IMR-90 (cell line): ENCODE measurements around the gene LCN10. TPM values are rescaled to one million over a fixed set of nuclear protein-coding genes. Genes with fewer than 3 reads are reported as not detected.
"Not testable (repeated sequence)": the region's sequence is repeated elsewhere in the genome, so short reads cannot be mapped to it uniquely, and the experiment has no call there.

Source experiments
- ATAC-seq: fragments of 200-7000 bp; cut with Tn5 transposase; 2 replicates; pipeline ENCODE4 v1.9.1; 2020; ENCODE audit warnings: low read depth, mild to moderate bottlenecking, moderate library complexity
- BruUV-seq: library from RNA; stranded (reverse); fragments of 400-500 nt; replicated peaks from 2 replicates; lab custom pipeline; 2021; lab: Mats Ljungman, UMichigan
- CTCF ChIA-PET: fragments of 300-600 bp; formaldehyde crosslinking; extraction: SDS; loops from one replicate; lab custom pipeline; 2021; ENCODE audit warnings: antibody characterized with exemption; lab: Yijun Ruan, JAX
- POLR2A ChIA-PET: fragments of 300-600 bp; sonication (Branson Sonifier 250); formaldehyde crosslinking; loops from one replicate; lab custom pipeline; 2022; ENCODE audit warnings: antibody characterized with exemption; ENCODE audit not compliant: unreplicated experiment; lab: Charles Lee
- DNase-seq: peaks from one replicate; pipeline ENCODE4 v3.0.0; 2013
- H2AFZ ChIP-seq: replicated peaks from 2 replicates; pipeline ENCODE3; 2013; ENCODE audit warnings: low read length, mild to moderate bottlenecking; ENCODE audit not compliant: poor library complexity
- H2AK5ac ChIP-seq: 2 replicates; pipeline ENCODE4 v1.6.1; 2013; ENCODE audit warnings: low read depth, low read length, inconsistent platforms
- H2AK9ac ChIP-seq: replicated peaks from 2 replicates; pipeline ENCODE3; 2013; ENCODE audit warnings: mild to moderate bottlenecking, low read depth, low read length, moderate library complexity; ENCODE audit not compliant: poor library complexity
- H2BK120ac ChIP-seq: 2 replicates; pipeline ENCODE4 v1.6.1; 2013; ENCODE audit warnings: low read depth, low read length, inconsistent platforms
- H2BK15ac ChIP-seq: 3 replicates; pipeline ENCODE4 v1.6.1; 2013; ENCODE audit warnings: low read depth, low read length, inconsistent platforms
- H2BK20ac ChIP-seq: 2 replicates; pipeline ENCODE4 v1.6.1; 2013; ENCODE audit warnings: low read depth, mild to moderate bottlenecking, inconsistent platforms, low read length, moderate library complexity
- H2BK5ac ChIP-seq: 2 replicates; pipeline ENCODE4 v1.6.1; 2013; ENCODE audit warnings: mild to moderate bottlenecking, low read depth, low read length, inconsistent platforms; ENCODE audit not compliant: poor library complexity, severe bottlenecking
- H3K14ac ChIP-seq: replicated peaks from 2 replicates; pipeline ENCODE4 v1.6.1; 2013; ENCODE audit warnings: low read depth, low read length, inconsistent platforms
- H3K18ac ChIP-seq: 2 replicates; pipeline ENCODE4 v1.6.1; 2013; ENCODE audit warnings: low read depth, low read length, control low read depth
- H3K23ac ChIP-seq: 2 replicates; pipeline ENCODE4 v1.6.1; 2013; ENCODE audit warnings: low read depth, low read length, inconsistent platforms
- H3K27ac ChIP-seq: 2 replicates; pipeline ENCODE4 v1.5.1; 2013; ENCODE audit warnings: mild to moderate bottlenecking, control low read depth, low read length; ENCODE audit not compliant: insufficient read depth
- H3K27me3 ChIP-seq: 2 replicates; pipeline ENCODE4 v1.6.1; 2013; ENCODE audit warnings: low read length; ENCODE audit not compliant: control insufficient read depth, insufficient read depth
- H3K36me3 ChIP-seq: 2 replicates; pipeline ENCODE4 v1.6.1; 2013; ENCODE audit warnings: low read length, mixed read lengths; ENCODE audit not compliant: control insufficient read depth, insufficient read depth
- H3K4ac ChIP-seq: 2 replicates; pipeline ENCODE4 v1.6.1; 2013; ENCODE audit warnings: low read depth, low read length, inconsistent platforms
- H3K4me1 ChIP-seq: 2 replicates; pipeline ENCODE4 v1.6.1; 2013; ENCODE audit warnings: low read length, mixed read lengths; ENCODE audit not compliant: control insufficient read depth, insufficient read depth
- H3K4me2 ChIP-seq: 2 replicates; pipeline ENCODE4 v1.6.1; 2013; ENCODE audit warnings: low read depth, mild to moderate bottlenecking, control low read depth, low read length, moderate library complexity
- H3K4me3 ChIP-seq: 2 replicates; pipeline ENCODE4 v1.5.1; 2013; ENCODE audit warnings: low read depth, mild to moderate bottlenecking, control low read depth, low read length, moderate library complexity; ENCODE audit not compliant: insufficient read depth
- H3K56ac ChIP-seq: 2 replicates; pipeline ENCODE4 v1.6.1; 2013; ENCODE audit warnings: low read length, inconsistent platforms; ENCODE audit not compliant: insufficient read depth; ENCODE audit errors: extremely low read depth
- H3K79me1 ChIP-seq, 2 experiments: 2 replicates each; pipeline ENCODE4 v1.6.1; 2013; ENCODE audit warnings: low read length in 2 of 2, inconsistent platforms in 1 of 2, low read depth in 1 of 2
- H3K9ac ChIP-seq: 2 replicates; pipeline ENCODE4 v1.6.1; 2013; ENCODE audit warnings: low read depth, low read length, control low read depth
- H3K9me1 ChIP-seq: 2 replicates; pipeline ENCODE4 v1.6.1; 2013; ENCODE audit warnings: low read length, inconsistent platforms; ENCODE audit not compliant: insufficient read depth
- H3K9me3 ChIP-seq: 2 replicates; pipeline ENCODE4 v1.6.1; 2013; ENCODE audit warnings: low read length; ENCODE audit not compliant: control insufficient read depth, insufficient read depth
- H4K20me1 ChIP-seq: 2 replicates; pipeline ENCODE4 v1.6.1; 2013; ENCODE audit warnings: low read length, inconsistent platforms; ENCODE audit not compliant: insufficient read depth
- H4K5ac ChIP-seq: 2 replicates; pipeline ENCODE4 v1.6.1; 2013; ENCODE audit warnings: mild to moderate bottlenecking, low read depth, low read length, control low read depth
- H4K8ac ChIP-seq, 2 experiments: 2 replicates each; pipeline ENCODE4 v1.6.1; 2013; ENCODE audit warnings: low read depth in 2 of 2, low read length in 2 of 2, control low read depth in 1 of 2, inconsistent platforms in 1 of 2
- H4K91ac ChIP-seq: 2 replicates; pipeline ENCODE4 v1.6.1; 2013; ENCODE audit warnings: low read depth, low read length, inconsistent platforms; ENCODE audit not compliant: insufficient read depth
- NFE2L2 ChIP-seq: fragments of 150-350 bp; IDR thresholded peaks from 2 replicates; pipeline ENCODE4 v1.6.1; 2016; ENCODE audit warnings: low read depth, mild to moderate bottlenecking, low read length
- POLR2A ChIP-seq: IDR thresholded peaks from 2 replicates; pipeline ENCODE4 v1.6.1; 2012; ENCODE audit warnings: mild to moderate bottlenecking, low read depth, low read length
- RFX5 ChIP-seq: IDR thresholded peaks from 2 replicates; pipeline ENCODE4 v1.8.0; 2012; ENCODE audit warnings: low read depth, mild to moderate bottlenecking, low read length, moderate library complexity
- WGBS, 2 experiments: methylation state at CpG; one replicate each; pipeline versions ENCODE4 v1.1.5 to v1.1.7; 2013; ENCODE audit warnings: missing lambda C conversion rate in 2 of 2; ENCODE audit not compliant: insufficient read length in 1 of 2; ENCODE audit errors: extremely low coverage in 2 of 2; 5-methylcytosine and 5-hydroxymethylcytosine counted together
- dilution Hi-C: fragments of 300-500 bp; cut with HindIII; formaldehyde crosslinking; loops from one replicate; pipeline ENCODE4 v1.14.3; 2018; ENCODE audit warnings: low sequenced_read_pairs; ENCODE audit not compliant: unreplicated experiment
- in situ Hi-C: fragments of 300-500 bp; cut with MboI; formaldehyde crosslinking; loops from 3 replicates; pipeline ENCODE4 v1.14.3; 2019; ENCODE audit warnings: low sequenced_read_pairs, inconsistent platforms, mixed read lengths
- intact Hi-C: fragments of 100-400 bp; cut with micrococcal nuclease; formaldehyde crosslinking; loops from 2 replicates; pipeline ENCODE4 v1.10.0; 2022
- polyA plus RNA-seq, 3 experiments: library from polyadenylated mRNA; depleted of rRNA; stranded (reverse); fragments of >200 nt; gene quantifications; 2 replicates each; pipeline ENCODE4 v1.2.3, GENCODE V29; 2012; ENCODE audit warnings: low replicate concordance in 1 of 3
- total RNA-seq: library from RNA; depleted of rRNA; stranded (reverse); fragments of >200 nt; gene quantifications from 2 replicates; pipeline ENCODE4 v1.2.3, GENCODE V29; 2012

Gene LCN10
- total and polyA plus RNA-seq, 2 of the 4 experiments (the other 2 are of a cell fraction) = not detected

DNA sequence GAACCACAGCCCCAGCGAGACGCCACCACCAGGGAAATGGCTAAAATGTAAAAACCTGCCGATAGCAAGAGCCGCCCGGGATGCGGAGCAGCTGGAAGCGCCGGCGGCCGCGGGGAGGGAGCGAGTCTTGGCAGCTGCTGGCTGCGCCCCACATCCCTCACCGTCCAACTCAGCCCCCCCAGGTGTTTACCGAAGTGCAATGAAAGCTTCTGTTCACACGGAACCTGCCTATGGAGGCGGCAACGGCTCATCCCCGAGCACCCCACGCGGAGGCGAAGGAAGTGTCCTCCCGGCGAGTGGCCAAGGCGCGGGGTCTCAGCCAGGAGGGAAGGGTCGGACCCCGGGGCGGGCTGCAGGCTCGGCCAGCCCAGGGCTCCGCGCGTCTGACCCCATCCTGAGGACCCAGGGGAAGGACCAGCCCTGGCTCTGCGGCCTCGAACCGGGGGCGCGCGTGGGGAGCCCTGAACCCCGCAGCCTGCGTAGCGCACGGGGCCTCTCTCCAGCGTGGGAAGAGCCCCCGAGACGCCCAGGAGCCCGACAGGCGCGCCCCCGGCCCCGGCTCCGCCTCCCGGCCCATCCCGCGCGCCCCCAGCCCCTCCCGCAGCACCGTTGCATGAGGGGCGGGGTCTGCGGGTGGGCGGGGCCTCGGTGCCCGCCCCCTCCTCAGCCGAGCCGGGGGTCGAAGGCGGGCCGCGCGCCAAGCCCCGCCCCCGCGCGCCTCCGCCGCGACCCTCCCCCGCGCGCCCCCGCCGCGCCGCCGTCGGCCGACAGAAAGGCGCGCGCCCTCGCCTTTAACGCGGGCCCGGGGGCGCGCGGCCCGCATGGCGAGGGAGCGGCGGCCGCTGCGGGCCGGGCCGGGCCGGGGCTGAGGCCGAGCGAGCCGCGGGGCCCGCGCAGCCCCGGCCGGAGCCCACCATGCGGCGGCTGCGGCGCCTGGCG lies 30.7 kb downstream of the LCN10 start, which contains the start of gene DIPK1B (continued):
- TF ChIP-seq NFE2L2 = no peak
- TF ChIP-seq RFX5 = no peak
- TF ChIP-seq POLR2A = no peak

DNA sequence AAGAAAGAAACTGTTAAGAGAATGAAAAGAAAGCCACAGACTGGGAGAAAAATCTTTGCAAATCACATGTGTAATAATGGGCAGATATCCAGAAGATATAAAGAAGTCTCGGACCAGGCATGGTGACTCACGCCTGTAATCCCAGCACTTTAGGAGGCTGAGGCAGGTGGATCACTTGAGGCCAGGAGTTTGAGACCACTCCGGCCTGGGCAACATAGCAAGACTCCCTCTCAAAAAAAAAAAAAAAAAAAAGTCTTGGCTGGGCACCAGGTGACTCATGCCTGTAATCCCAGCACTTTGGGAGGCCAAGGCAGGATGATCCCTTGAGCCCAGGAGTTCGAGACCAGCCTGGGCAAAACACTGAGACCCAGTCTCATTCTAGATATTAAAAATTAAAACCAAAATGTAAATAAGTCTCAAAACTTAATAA lies 31.5 kb downstream of the LCN10 start:
- H4K20me1 ChIP-seq, H3K4ac ChIP-seq, H4K8ac ChIP-seq, H2AK9ac ChIP-seq, H3K36me3 ChIP-seq, H4K5ac ChIP-seq, H3K4me3 ChIP-seq, intact Hi-C loops, in situ Hi-C loops, H4K91ac ChIP-seq, H3K9me3 ChIP-seq, H3K14ac ChIP-seq, H3K23ac ChIP-seq, H2AFZ ChIP-seq, dilution Hi-C loops, H3K4me1 ChIP-seq, H3K56ac ChIP-seq, H3K9ac ChIP-seq, H3K18ac ChIP-seq, H2BK5ac ChIP-seq, H2BK120ac ChIP-seq, H2BK15ac ChIP-seq, POLR2A ChIA-PET, BruUV-seq, H2BK20ac ChIP-seq, H3K4me2 ChIP-seq, H2AK5ac ChIP-seq, H3K9me1 ChIP-seq, H3K27ac ChIP-seq, ATAC-seq, H3K79me1 ChIP-seq: not testable (repeated sequence)
- 80% methylated on average over 1 of the region's 4 CpGs; no CpG with 5 or more reads in 1 of the 2 experiments for WGBS, 2 experiments
- H3K27me3 ChIP-seq = peaks cover 17% of the 10 kb centered on the region
- DNase-seq = peak; percentile 61
- CTCF ChIA-PET = interaction anchor here (0.7 kb wide), 1 partner anchor 267 kb away, joined by 8 read pairs; no protein-coding TSS in a partner anchor
